Measurements from ENCODE around the gene MED16.
"Not testable (repeated sequence)": the region's sequence is repeated elsewhere in the genome, so short reads cannot be mapped to it uniquely, and the experiment has no call there.

Gene MED16

DNA sequence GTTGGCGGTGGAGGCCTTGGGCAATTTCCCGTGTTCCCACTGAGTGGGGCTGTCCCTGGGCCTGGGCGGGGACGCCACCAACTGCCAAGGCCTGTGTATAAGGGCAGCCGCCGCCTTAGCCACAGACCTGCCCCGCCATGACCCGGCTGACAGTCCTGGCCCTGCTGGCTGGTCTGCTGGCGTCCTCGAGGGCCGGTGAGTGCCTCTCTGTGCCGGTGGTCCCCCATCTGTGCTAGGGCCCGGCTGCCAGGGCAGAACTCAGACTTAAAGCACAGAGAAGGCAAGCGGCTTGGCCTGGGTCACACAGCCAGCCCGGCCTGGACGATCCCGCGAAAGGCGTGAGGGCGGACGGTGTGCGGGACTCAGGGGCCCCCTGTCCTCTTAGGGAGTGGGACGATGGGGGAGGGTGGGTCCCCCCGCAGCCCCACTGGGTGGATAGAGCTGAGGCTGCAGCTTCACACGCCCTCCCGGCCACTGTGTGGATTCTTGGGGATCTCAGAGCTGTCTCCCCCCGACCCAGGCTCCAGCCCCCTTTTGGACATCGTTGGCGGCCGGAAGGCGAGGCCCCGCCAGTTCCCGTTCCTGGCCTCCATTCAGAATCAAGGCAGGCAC is 65.2 kb downstream of the MED16 start, which contains the start of gene AZU1:
TSS of gene AZU1 (plus strand) at position 128 of the 612 bp plus-strand sequence. CDS start at position 138, 10 bp downstream.
- no peak for DNase-seq (ENCODE audit: low spot score)

GRCh38 chr19:827314-827709 is 65.7 kb downstream of the MED16 start:
- DNase-seq (ENCODE audit: low spot score) = no peak

- DNase-seq (ENCODE audit: low spot score) = no peak
Measured at GRCh38 chr19:825897-826644, 66.9 kb downstream of the MED16 start.

GRCh38 chr19:824885-825284 is 68.1 kb downstream of the MED16 start:
- no peak for DNase-seq (ENCODE audit: low spot score)

DNA sequence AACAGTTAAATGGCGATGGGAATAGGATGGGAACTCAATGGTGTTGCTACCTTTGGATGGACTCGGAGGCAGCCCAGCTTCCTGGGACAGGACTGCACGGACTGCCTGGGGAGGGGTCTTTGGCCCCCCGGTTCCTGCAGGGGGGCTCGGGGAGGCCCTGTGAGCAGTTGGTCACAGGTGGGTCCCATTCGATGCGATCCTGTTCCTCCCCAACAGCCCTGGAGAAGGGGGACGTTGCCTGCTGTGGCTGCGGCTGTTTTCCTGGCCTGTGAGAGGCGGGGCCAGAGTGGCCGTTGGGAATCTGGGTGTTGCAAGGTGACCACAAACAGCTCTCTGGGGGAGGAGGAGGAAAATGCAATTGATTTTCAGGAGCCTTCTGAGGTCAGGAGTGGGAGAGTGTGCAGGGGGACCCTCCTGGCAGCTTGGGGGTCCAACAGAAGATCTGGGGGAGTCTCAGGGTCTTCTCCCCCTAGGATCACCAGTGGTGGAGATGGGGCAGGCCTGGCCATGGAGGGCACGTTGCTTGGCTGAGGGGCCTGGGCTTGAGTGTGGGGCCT is 69.3 kb downstream of the MED16 start:
- DNase-seq (ENCODE audit: low spot score) = no peak

GRCh38 chr19:821825-822503 is 71.0 kb downstream of the MED16 start, which contains the start of gene PLPPR3:
PLPPR3 (minus strand) TSS chr19:821955; CDS start chr19:821559, 396 bp downstream.
- DNase-seq (ENCODE audit: low spot score) = peak; percentile 76

- DNase-seq (ENCODE audit: low spot score) = no peak
Measured at GRCh38 chr19:821231-821824, 71.7 kb downstream of the MED16 start.

- DNase-seq (ENCODE audit: low spot score) = not testable (repeated sequence)
Measured at GRCh38 chr19:820212-820611, 72.8 kb downstream of the MED16 start.
